H9 (cell line): ENCODE results near the gene ZNF814. TPM values are rescaled to one million over a fixed set of nuclear protein-coding genes. Genes with fewer than 3 reads are reported as not detected.
"Not testable (repeated sequence)": the region's sequence is repeated elsewhere in the genome, so short reads cannot be mapped to it uniquely, and the experiment has no call there.

ENCODE experiments used
- DNase-seq: peaks from one replicate; pipeline ENCODE4 v3.0.0-alpha.2; 2017
- H2AFZ ChIP-seq: one replicate; pipeline ENCODE4 v1.6.1; 2013; ENCODE audit warnings: mild to moderate bottlenecking, low read length, control low read depth, moderate library complexity
- H2AK5ac ChIP-seq: 2 replicates; pipeline ENCODE4 v1.6.1; 2013; ENCODE audit warnings: low read length, control low read depth, mixed read lengths; ENCODE audit not compliant: insufficient read length
- H2BK120ac ChIP-seq: one replicate; pipeline ENCODE4 v1.6.1; 2013; ENCODE audit warnings: low read depth, mild to moderate bottlenecking, low read length, control low read depth, inconsistent platforms; ENCODE audit not compliant: poor library complexity, severe bottlenecking
- H2BK12ac ChIP-seq: 2 replicates; pipeline ENCODE4 v1.6.1; 2013; ENCODE audit warnings: low read length, control low read depth, mixed read lengths, low read depth; ENCODE audit not compliant: insufficient read length
- H2BK15ac ChIP-seq: 2 replicates; pipeline ENCODE4 v1.6.1; 2013; ENCODE audit warnings: low read depth, low read length, control low read depth
- H2BK20ac ChIP-seq: one replicate; pipeline ENCODE4 v1.6.1; 2013; ENCODE audit warnings: low read depth, mild to moderate bottlenecking, low read length, control low read depth, inconsistent platforms; ENCODE audit not compliant: poor library complexity, severe bottlenecking
- H2BK5ac ChIP-seq: 2 replicates; pipeline ENCODE4 v1.6.1; 2013; ENCODE audit warnings: low read length, control low read depth, mixed read lengths; ENCODE audit not compliant: insufficient read length
- H3K14ac ChIP-seq: 2 replicates; pipeline ENCODE4 v1.6.1; 2013; ENCODE audit warnings: low read length, control low read depth; ENCODE audit not compliant: insufficient read depth
- H3K18ac ChIP-seq: 2 replicates; pipeline ENCODE4 v1.6.1; 2013; ENCODE audit warnings: low read depth, mild to moderate bottlenecking, mixed read lengths, low read length, control low read depth; ENCODE audit not compliant: insufficient read length
- H3K23ac ChIP-seq: 2 replicates; pipeline ENCODE4 v1.6.1; 2013; ENCODE audit warnings: low read length, control low read depth, mixed read lengths, low read depth; ENCODE audit not compliant: insufficient read length
- H3K23me2 ChIP-seq: 2 replicates; pipeline ENCODE4 v1.6.1; 2013; ENCODE audit warnings: low read depth, mild to moderate bottlenecking, mixed read lengths, low read length, control low read depth; ENCODE audit not compliant: insufficient read length, poor library complexity, severe bottlenecking
- H3K27ac ChIP-seq: 2 replicates; pipeline ENCODE4 v1.5.1; 2013; ENCODE audit warnings: low read length, control low read depth, mixed read lengths, low read depth; ENCODE audit not compliant: insufficient read length
- H3K27me3 ChIP-seq: 2 replicates; pipeline ENCODE4 v1.6.1; 2013; ENCODE audit warnings: low read length, control low read depth, inconsistent platforms; ENCODE audit not compliant: insufficient read depth
- H3K4ac ChIP-seq: 2 replicates; pipeline ENCODE4 v1.6.1; 2013; ENCODE audit warnings: low read depth, mild to moderate bottlenecking, control low read depth, inconsistent platforms, low read length, moderate library complexity
- H3K4me1 ChIP-seq: 2 replicates; pipeline ENCODE4 v1.6.1; 2013; ENCODE audit warnings: low read length, control low read depth, inconsistent platforms; ENCODE audit not compliant: insufficient read depth
- H3K4me2 ChIP-seq: 2 replicates; pipeline ENCODE4 v1.6.1; 2013; ENCODE audit warnings: low read length, control low read depth, mixed read lengths; ENCODE audit not compliant: insufficient read length, insufficient read depth
- H3K56ac ChIP-seq: 2 replicates; pipeline ENCODE4 v1.6.1; 2013; ENCODE audit warnings: low read depth, mild to moderate bottlenecking, mixed read lengths, low read length, control low read depth; ENCODE audit not compliant: insufficient read length
- H3K79me1 ChIP-seq: 2 replicates; pipeline ENCODE4 v1.6.1; 2013; ENCODE audit warnings: low read depth, mild to moderate bottlenecking, moderate library complexity, low read length, control low read depth, inconsistent platforms; ENCODE audit not compliant: insufficient read depth, poor library complexity, severe bottlenecking
- H3K79me2 ChIP-seq: 2 replicates; pipeline ENCODE4 v1.6.1; 2013; ENCODE audit warnings: low read length, control low read depth, inconsistent platforms; ENCODE audit not compliant: insufficient read depth
- H3K9ac ChIP-seq: 2 replicates; pipeline ENCODE4 v1.6.1; 2013; ENCODE audit warnings: low read length, control low read depth, mixed read lengths; ENCODE audit not compliant: insufficient read length; ENCODE audit errors: extremely low read depth
- H3K9me3 ChIP-seq: one replicate; pipeline ENCODE4 v1.6.1; 2013; ENCODE audit warnings: low read depth, low read length, inconsistent platforms; ENCODE audit not compliant: control insufficient read depth
- H3T11ph ChIP-seq: one replicate; pipeline ENCODE4 v1.6.1; 2013; ENCODE audit warnings: mild to moderate bottlenecking, low read length, control low read depth, inconsistent platforms
- H4K20me1 ChIP-seq: one replicate; pipeline ENCODE4 v1.6.1; 2013; ENCODE audit not compliant: control insufficient read depth, insufficient read length, insufficient read depth
- H4K5ac ChIP-seq: 2 replicates; pipeline ENCODE4 v1.6.1; 2013; ENCODE audit warnings: low read depth, mild to moderate bottlenecking, mixed read lengths, low read length, control low read depth; ENCODE audit not compliant: insufficient read length
- H4K8ac ChIP-seq: replicated peaks from 2 replicates; pipeline ENCODE4 v1.6.1; 2013; ENCODE audit warnings: low read length, control low read depth, mixed read lengths, low read depth; ENCODE audit not compliant: insufficient read length
- H4K91ac ChIP-seq: 2 replicates; pipeline ENCODE4 v1.6.1; 2013; ENCODE audit warnings: low read depth, mild to moderate bottlenecking, moderate library complexity, mixed read lengths, low read length, control low read depth; ENCODE audit not compliant: insufficient read length
- H3K27ac Mint-ChIP-seq, 3 experiments: 2 replicates in 2 of 3; 3 replicates in 1 of 3; pipeline ENCODE4 v1.8.0; 2020 to 2021; ENCODE audit warnings: mixed read lengths in 3 of 3, mild to moderate bottlenecking in 1 of 3, moderate library complexity in 1 of 3
- H3K27me3 Mint-ChIP-seq: 2 replicates; pipeline ENCODE4 v1.8.0; 2021; ENCODE audit warnings: low read depth, mild to moderate bottlenecking, moderate library complexity, mixed read lengths
- H3K36me3 Mint-ChIP-seq, 3 experiments: 2 replicates in 2 of 3; 3 replicates in 1 of 3; pipeline ENCODE4 v1.8.0; 2020 to 2021; ENCODE audit warnings: low read depth in 3 of 3, mixed read lengths in 3 of 3; ENCODE audit not compliant: insufficient read depth in 1 of 3
- H3K4me1 Mint-ChIP-seq, 2 experiments: 2 replicates each; pipeline ENCODE4 v1.8.0; 2020; ENCODE audit warnings: mixed read lengths in 2 of 2
- H3K4me3 Mint-ChIP-seq, 2 experiments: 2 replicates in 1 of 2; 3 replicates in 1 of 2; pipeline ENCODE4 v1.8.0; 2020 to 2021; ENCODE audit warnings: mild to moderate bottlenecking in 2 of 2, mixed read lengths in 2 of 2, moderate library complexity in 1 of 2
- H3K9me3 Mint-ChIP-seq, 2 experiments: 2 replicates in 1 of 2; 3 replicates in 1 of 2; pipeline ENCODE4 v1.8.0; 2020; ENCODE audit warnings: mild to moderate bottlenecking in 2 of 2, mixed read lengths in 2 of 2, moderate library complexity in 1 of 2
- WGBS: extraction: QIAGEN DNeasy Blood & Tissue Kit; methylation state at CpG from one replicate; pipeline ENCODE4 v1.1.7; 2013; ENCODE audit warnings: missing lambda C conversion rate, low lambda C conversion rate, mixed read lengths; ENCODE audit not compliant: insufficient read length; ENCODE audit errors: extremely low coverage; 5-methylcytosine and 5-hydroxymethylcytosine counted together
- total RNA-seq: library from RNA; stranded (reverse); gene quantifications from 2 replicates; pipeline ENCODE4 v1.2.1, GENCODE V29; 2021

The ZNF814 gene
- total RNA-seq, 1 experiment from 2014 or later: 103 TPM

GRCh38 chr19:57823155-57823554, 65.7 kb downstream of the ZNF814 start:
- H3K23ac ChIP-seq, H2BK15ac ChIP-seq, H3K27ac Mint-ChIP-seq, DNase-seq, H3K79me1 ChIP-seq, H2BK12ac ChIP-seq, H3K4me2 ChIP-seq, H3K4ac ChIP-seq, H3K14ac ChIP-seq, H3K18ac ChIP-seq, H3K27ac ChIP-seq, H2AK5ac ChIP-seq, H4K8ac ChIP-seq, H3T11ph ChIP-seq, H3K27me3 Mint-ChIP-seq, H3K23me2 ChIP-seq, H4K20me1 ChIP-seq, H3K9me3 ChIP-seq, H4K5ac ChIP-seq, H4K91ac ChIP-seq, H3K4me1 ChIP-seq, H3K9ac ChIP-seq, H3K4me3 Mint-ChIP-seq, H3K27me3 ChIP-seq, H2AFZ ChIP-seq, H2BK20ac ChIP-seq, H2BK5ac ChIP-seq, H2BK120ac ChIP-seq, H3K56ac ChIP-seq, H3K9me3 Mint-ChIP-seq: not testable (repeated sequence)
- no CpG with 5 or more reads among the region's 2 CpGs for WGBS
- Mint-ChIP-seq H3K36me3 (peaks cover 15 to 66% (median 51%) of the 10 kb centered on the region in 3 experiments), H3K4me1 (peaks cover 40 to 41% of the 10 kb centered on the region in 2 experiments)
- peaks cover 43% of the 10 kb centered on the region for H3K79me2 ChIP-seq

- not testable (repeated sequence) for H3K14ac ChIP-seq, H3K27me3 ChIP-seq, H2AK5ac ChIP-seq, H2BK5ac ChIP-seq, H3K9me3 ChIP-seq, H3K4ac ChIP-seq, H3K23ac ChIP-seq, H3K27ac ChIP-seq, H2BK12ac ChIP-seq, H2AFZ ChIP-seq, H3K4me2 ChIP-seq, H4K20me1 ChIP-seq, H3K27ac Mint-ChIP-seq, H3K27me3 Mint-ChIP-seq, H2BK120ac ChIP-seq, H2BK15ac ChIP-seq, H4K5ac ChIP-seq, H3K9me3 Mint-ChIP-seq, DNase-seq, H3K79me1 ChIP-seq, H3K18ac ChIP-seq, H3T11ph ChIP-seq, H3K23me2 ChIP-seq, H3K4me1 ChIP-seq, H2BK20ac ChIP-seq, H3K4me3 Mint-ChIP-seq, H3K56ac ChIP-seq, H4K8ac ChIP-seq, H4K91ac ChIP-seq, H3K9ac ChIP-seq
- Mint-ChIP-seq H3K36me3 (peaks cover 10 to 58% (median 41%) of the 10 kb centered on the region in 3 experiments), H3K4me1 (peaks cover 44% of the 10 kb centered on the region in 2 experiments)
- peaks cover 42% of the 10 kb centered on the region for H3K79me2 ChIP-seq
- WGBS: no CpG with 5 or more reads among the region's 3 CpGs
Measured at GRCh38 chr19:57821501-57821900, 67.3 kb downstream of the ZNF814 start.
